ENCODE results near the gene KLHL35.

DNA sequence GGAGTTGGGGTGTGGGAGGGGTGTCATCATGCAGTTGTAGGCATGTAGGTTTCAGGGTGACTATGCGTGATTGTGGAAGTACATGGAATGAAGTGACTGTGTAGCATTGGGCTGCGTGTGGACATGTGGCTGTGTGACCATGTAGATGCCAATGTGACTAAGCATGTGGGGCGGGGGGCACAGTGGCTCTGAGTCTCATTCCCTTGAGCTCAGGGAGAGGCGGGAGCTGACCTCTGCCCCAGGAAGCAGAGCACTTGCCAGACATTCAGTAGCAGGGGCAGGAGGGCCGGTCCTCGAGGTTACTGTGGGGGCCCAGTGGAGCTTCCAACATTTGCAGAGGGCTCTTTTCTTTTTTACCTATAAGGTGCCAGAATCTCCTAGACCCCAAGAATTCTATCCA, 440 bp upstream of the KLHL35 start:
- no peak for TF ChIP-seq CTCF (IDR thresholded peaks at IDR 0.05; ENCODE audit: insufficient read depth, low read length)
- TF ChIP-seq GABPA (IDR thresholded peaks at IDR 0.05; ENCODE audit: low read depth) = no peak
- TF ChIP-seq, protein P1, sequence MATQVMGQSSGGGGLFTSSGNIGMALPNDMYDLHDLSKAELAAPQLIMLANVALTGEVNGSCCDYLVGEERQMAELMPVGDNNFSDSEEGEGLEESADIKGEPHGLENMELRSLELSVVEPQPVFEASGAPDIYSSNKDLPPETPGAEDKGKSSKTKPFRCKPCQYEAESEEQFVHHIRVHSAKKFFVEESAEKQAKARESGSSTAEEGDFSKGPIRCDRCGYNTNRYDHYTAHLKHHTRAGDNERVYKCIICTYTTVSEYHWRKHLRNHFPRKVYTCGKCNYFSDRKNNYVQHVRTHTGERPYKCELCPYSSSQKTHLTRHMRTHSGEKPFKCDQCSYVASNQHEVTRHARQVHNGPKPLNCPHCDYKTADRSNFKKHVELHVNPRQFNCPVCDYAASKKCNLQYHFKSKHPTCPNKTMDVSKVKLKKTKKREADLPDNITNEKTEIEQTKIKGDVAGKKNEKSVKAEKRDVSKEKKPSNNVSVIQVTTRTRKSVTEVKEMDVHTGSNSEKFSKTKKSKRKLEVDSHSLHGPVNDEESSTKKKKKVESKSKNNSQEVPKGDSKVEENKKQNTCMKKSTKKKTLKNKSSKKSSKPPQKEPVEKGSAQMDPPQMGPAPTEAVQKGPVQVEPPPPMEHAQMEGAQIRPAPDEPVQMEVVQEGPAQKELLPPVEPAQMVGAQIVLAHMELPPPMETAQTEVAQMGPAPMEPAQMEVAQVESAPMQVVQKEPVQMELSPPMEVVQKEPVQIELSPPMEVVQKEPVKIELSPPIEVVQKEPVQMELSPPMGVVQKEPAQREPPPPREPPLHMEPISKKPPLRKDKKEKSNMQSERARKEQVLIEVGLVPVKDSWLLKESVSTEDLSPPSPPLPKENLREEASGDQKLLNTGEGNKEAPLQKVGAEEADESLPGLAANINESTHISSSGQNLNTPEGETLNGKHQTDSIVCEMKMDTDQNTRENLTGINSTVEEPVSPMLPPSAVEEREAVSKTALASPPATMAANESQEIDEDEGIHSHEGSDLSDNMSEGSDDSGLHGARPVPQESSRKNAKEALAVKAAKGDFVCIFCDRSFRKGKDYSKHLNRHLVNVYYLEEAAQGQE (IDR thresholded peaks at IDR 0.05; ENCODE audit: insufficient replicate concordance, low read depth) = no peak
- no peak for TF ChIP-seq POLR2AphosphoS5 (IDR thresholded peaks at IDR 0.05; ENCODE audit: low read depth)
- no peak for TF ChIP-seq SPI1 (IDR thresholded peaks at IDR 0.05; ENCODE audit: borderline replicate concordance, low read depth)
